Neuronal stem cell (in vitro differentiated cells): ENCODE results near the gene MAP3K19.

Experiments used
- DNase-seq: peaks from one replicate; pipeline ENCODE4 v3.0.0-alpha.2; 2013; ENCODE audit warnings: low spot score
- H2AFZ ChIP-seq: one replicate; pipeline ENCODE4 v1.6.1; 2013; ENCODE audit warnings: mild to moderate bottlenecking, low read length, inconsistent platforms
- H2AK5ac ChIP-seq: 2 replicates; pipeline ENCODE4 v1.6.1; 2013; ENCODE audit warnings: low read depth, mild to moderate bottlenecking, inconsistent platforms, low read length, moderate library complexity, mixed read lengths
- H2BK120ac ChIP-seq: 2 replicates; pipeline ENCODE4 v1.6.1; 2013; ENCODE audit warnings: low read depth, mild to moderate bottlenecking, inconsistent platforms, low read length, moderate library complexity, mixed read lengths
- H2BK12ac ChIP-seq: one replicate; pipeline ENCODE4 v1.6.1; 2013; ENCODE audit warnings: low read length, inconsistent platforms
- H2BK15ac ChIP-seq: 2 replicates; pipeline ENCODE4 v1.6.1; 2013; ENCODE audit warnings: mild to moderate bottlenecking, low read length, inconsistent platforms, mixed read lengths
- H2BK5ac ChIP-seq: one replicate; pipeline ENCODE4 v1.6.1; 2013; ENCODE audit warnings: inconsistent platforms, mild to moderate bottlenecking, low read length, moderate library complexity
- H3K14ac ChIP-seq: one replicate; pipeline ENCODE4 v1.6.1; 2013; ENCODE audit warnings: low read length, inconsistent platforms
- H3K18ac ChIP-seq: 2 replicates; pipeline ENCODE4 v1.6.1; 2013; ENCODE audit warnings: low read length, inconsistent platforms
- H3K23ac ChIP-seq: 2 replicates; pipeline ENCODE4 v1.6.1; 2013; ENCODE audit warnings: low read depth, mild to moderate bottlenecking, mixed read lengths, low read length, inconsistent platforms; ENCODE audit not compliant: poor library complexity
- H3K27ac ChIP-seq: replicated peaks from 3 replicates; pipeline ENCODE4 v1.5.1; 2013; ENCODE audit warnings: low read length, inconsistent platforms
- H3K27me3 ChIP-seq, 3 experiments: 2 replicates each; pipeline ENCODE4 v1.6.1; 2013; ENCODE audit warnings: low read length in 3 of 3, mild to moderate bottlenecking in 2 of 3, inconsistent platforms in 1 of 3, low read depth in 1 of 3, mixed read lengths in 1 of 3, moderate library complexity in 1 of 3; ENCODE audit not compliant: control insufficient read depth in 3 of 3, insufficient read depth in 3 of 3
- H3K36me3 ChIP-seq, 2 donors: replicated peaks in 1 of 2; 2 replicates each; pipeline ENCODE4 v1.6.1; 2013; ENCODE audit warnings: low read length in 2 of 2; ENCODE audit not compliant: control insufficient read depth in 2 of 2, insufficient read depth in 2 of 2
- H3K4ac ChIP-seq: 2 replicates; pipeline ENCODE4 v1.6.1; 2013; ENCODE audit warnings: inconsistent platforms, mild to moderate bottlenecking, low read length, moderate library complexity
- H3K4me1 ChIP-seq, 2 donors: 1 replicate in 1 of 2; 2 replicates in 1 of 2; pipeline ENCODE4 v1.6.1; 2013; ENCODE audit warnings: low read length in 2 of 2, low read depth in 1 of 2; ENCODE audit not compliant: control insufficient read depth in 2 of 2, insufficient read depth in 1 of 2
- H3K4me2 ChIP-seq: one replicate; pipeline ENCODE4 v1.6.1; 2013; ENCODE audit warnings: mild to moderate bottlenecking, low read length, inconsistent platforms; ENCODE audit not compliant: insufficient read depth, poor library complexity, severe bottlenecking
- H3K4me3 ChIP-seq, 2 donors: 2 replicates each; pipeline ENCODE4 v1.5.1; 2013; ENCODE audit warnings: low read length in 2 of 2, mild to moderate bottlenecking in 2 of 2, inconsistent platforms in 1 of 2, moderate library complexity in 1 of 2
- H3K79me1 ChIP-seq: one replicate; pipeline ENCODE4 v1.6.1; 2013; ENCODE audit warnings: low read depth, mild to moderate bottlenecking, inconsistent platforms, low read length, moderate library complexity
- H3K9ac ChIP-seq: one replicate; pipeline ENCODE4 v1.6.1; 2013; ENCODE audit warnings: mild to moderate bottlenecking, low read depth, low read length, inconsistent platforms; ENCODE audit not compliant: poor library complexity
- H3K9me3 ChIP-seq, 2 donors: replicated peaks in 1 of 2; 2 replicates each; pipeline versions ENCODE3 to v1.6.1; 2013; ENCODE audit warnings: low read length in 2 of 2, mild to moderate bottlenecking in 2 of 2, inconsistent platforms in 1 of 2, low read depth in 1 of 2, mixed read lengths in 1 of 2, moderate library complexity in 1 of 2; ENCODE audit not compliant: control insufficient read depth in 2 of 2, insufficient read depth in 1 of 2
- H4K8ac ChIP-seq: one replicate; pipeline ENCODE4 v1.6.1; 2013; ENCODE audit warnings: low read depth, mild to moderate bottlenecking, inconsistent platforms, low read length, moderate library complexity
- H4K91ac ChIP-seq: one replicate; pipeline ENCODE4 v1.6.1; 2013; ENCODE audit warnings: low read length, low read depth, mild to moderate bottlenecking, inconsistent platforms; ENCODE audit not compliant: poor library complexity
- WGBS, 2 donors: extraction: QIAGEN DNeasy Blood & Tissue Kit; methylation state at CpG; one replicate each; pipeline ENCODE4 v1.1.7; 2013; ENCODE audit warnings: missing lambda C conversion rate in 2 of 2, mixed read lengths in 1 of 2; ENCODE audit not compliant: insufficient read length in 2 of 2, insufficient replicate concordance in 1 of 2; ENCODE audit errors: extremely low coverage in 2 of 2; 5-methylcytosine and 5-hydroxymethylcytosine counted together

Gene MAP3K19

GRCh38 chr2:134954065-134954464 is 93.2 kb downstream of the MAP3K19 start:
- no peaks in the 10 kb centered on the region for H3K4me1 ChIP-seq
- no peaks in the 10 kb centered on the region for H3K9me3 ChIP-seq
- no peak for DNase-seq
- H3K4me2 ChIP-seq, result no peak overlapping the region
- H3K23ac ChIP-seq, result no peak overlapping the region
- no peak overlapping the region for H4K8ac ChIP-seq
- no peak overlapping the region for H2BK15ac ChIP-seq
- H4K91ac ChIP-seq, result no peak overlapping the region
- H2BK5ac ChIP-seq, result no peak overlapping the region
- H3K36me3 ChIP-seq, result peaks cover 17 to 97% of the 10 kb centered on the region in 2 donors
- H2BK120ac ChIP-seq, result no peak overlapping the region
- H3K9ac ChIP-seq, result no peak overlapping the region
- H2AFZ ChIP-seq, result no peak overlapping the region
- H3K4me3 ChIP-seq, result no peak overlapping the region
- H3K18ac ChIP-seq, result no peak overlapping the region
- no peak overlapping the region for H3K27ac ChIP-seq
- no peak overlapping the region for H3K4ac ChIP-seq
- no peak overlapping the region for H2BK12ac ChIP-seq
- no CpG with 5 or more reads among the region's 5 CpGs for WGBS, 2 donors
- no peak overlapping the region for H3K14ac ChIP-seq
- H3K79me1 ChIP-seq, result no peaks in the 10 kb centered on the region
- H3K27me3 ChIP-seq, result no peaks in the 10 kb centered on the region
- H2AK5ac ChIP-seq, result no peak overlapping the region

GRCh38 chr2:134952608-134953007 is 94.6 kb downstream of the MAP3K19 start:
- H4K91ac ChIP-seq, result no peak overlapping the region
- H3K27me3 ChIP-seq, result no peaks in the 10 kb centered on the region
- H2AFZ ChIP-seq, result no peak overlapping the region
- H2BK5ac ChIP-seq, result no peak overlapping the region
- no peaks in the 10 kb centered on the region for H3K4me1 ChIP-seq
- H3K4ac ChIP-seq, result no peak overlapping the region
- H3K4me2 ChIP-seq, result no peak overlapping the region
- H3K23ac ChIP-seq, result no peak overlapping the region
- H2BK12ac ChIP-seq, result no peak overlapping the region
- H3K36me3 ChIP-seq, result peaks cover 22 to 98% of the 10 kb centered on the region in 2 donors
- no peak overlapping the region for H4K8ac ChIP-seq
- no peaks in the 10 kb centered on the region for H3K9me3 ChIP-seq
- no peak overlapping the region for H3K9ac ChIP-seq
- no peak overlapping the region for H3K27ac ChIP-seq
- H2AK5ac ChIP-seq, result no peak overlapping the region
- WGBS, 2 donors, result no CpG with 5 or more reads among the region's 3 CpGs
- H3K18ac ChIP-seq, result no peak overlapping the region
- DNase-seq, result no peak
- H3K79me1 ChIP-seq, result no peaks in the 10 kb centered on the region
- no peak overlapping the region for H2BK15ac ChIP-seq
- no peak overlapping the region for H3K14ac ChIP-seq
- H2BK120ac ChIP-seq, result no peak overlapping the region
- no peak overlapping the region for H3K4me3 ChIP-seq

GRCh38 chr2:134950886-134951285 is 96.4 kb downstream of the MAP3K19 start:
- Histone ChIP-seq H2BK12ac (no peak overlapping the region), H3K79me1 (no peaks in the 10 kb centered on the region), H3K36me3 (peaks cover 25 to 98% of the 10 kb centered on the region in 2 donors)

GRCh38 chr2:134949981-134950708 is 97.1 kb downstream of the MAP3K19 start:
- no peak overlapping the region for H2BK5ac ChIP-seq
- H3K9ac ChIP-seq, result no peak overlapping the region
- H2BK12ac ChIP-seq, result no peak overlapping the region
- no peak overlapping the region for H3K23ac ChIP-seq
- DNase-seq, result no peak
- no peaks in the 10 kb centered on the region for H3K79me1 ChIP-seq
- no peak overlapping the region for H3K27ac ChIP-seq
- H2AK5ac ChIP-seq, result no peak overlapping the region
- no peaks in the 10 kb centered on the region for H3K4me1 ChIP-seq
- no peak overlapping the region for H3K4me3 ChIP-seq
- WGBS, 2 donors, result no CpG with 5 or more reads among the region's 7 CpGs
- no peak overlapping the region for H3K4ac ChIP-seq
- H3K36me3 ChIP-seq, result peaks cover 24 to 98% of the 10 kb centered on the region in 2 donors
- H2AFZ ChIP-seq, result no peak overlapping the region
- H2BK15ac ChIP-seq, result no peak overlapping the region
- H3K27me3 ChIP-seq, result no peaks in the 10 kb centered on the region
- H3K18ac ChIP-seq, result no peak overlapping the region
- no peak overlapping the region for H3K4me2 ChIP-seq
- no peak overlapping the region for H2BK120ac ChIP-seq
- no peak overlapping the region for H4K8ac ChIP-seq
- H3K9me3 ChIP-seq, result no peaks in the 10 kb centered on the region
- H4K91ac ChIP-seq, result no peak overlapping the region
- no peak overlapping the region for H3K14ac ChIP-seq

More at GRCh38 chr2:134950886-134951285, 96.4 kb downstream of the MAP3K19 start:
- no peak for DNase-seq
- Histone ChIP-seq H3K27me3 (no peaks in the 10 kb centered on the region), H3K4me2 (no peak overlapping the region), H4K91ac (no peak overlapping the region), H3K27ac (no peak overlapping the region), H3K4ac (no peak overlapping the region), H2BK5ac (no peak overlapping the region), H3K9ac (no peak overlapping the region), H3K14ac (no peak overlapping the region), H3K23ac (no peak overlapping the region), H3K4me3 (no peak overlapping the region), H4K8ac (no peak overlapping the region), H3K4me1 (no peaks in the 10 kb centered on the region), H2BK15ac (no peak overlapping the region), H3K18ac (no peak overlapping the region), H2AFZ (no peak overlapping the region), H2AK5ac (no peak overlapping the region), H3K9me3 (no peaks in the 10 kb centered on the region), H2BK120ac (no peak overlapping the region)
- no CpG with 5 or more reads among the region's 2 CpGs for WGBS, 2 donors
